Stimulated activated CD4-positive, alpha-beta T cell treated with anti-CD3 and anti-CD28 coated beads, Interleukin-2, amount 100 ng/mL, for 4 hours (primary cell): Measurements from ENCODE around the gene HHATL.

Experiments used
- DNase-seq: peaks from one replicate; pipeline ENCODE4 v3.0.0-alpha.2; 2020; ENCODE audit warnings: low read depth

HHATL gene

DNA sequence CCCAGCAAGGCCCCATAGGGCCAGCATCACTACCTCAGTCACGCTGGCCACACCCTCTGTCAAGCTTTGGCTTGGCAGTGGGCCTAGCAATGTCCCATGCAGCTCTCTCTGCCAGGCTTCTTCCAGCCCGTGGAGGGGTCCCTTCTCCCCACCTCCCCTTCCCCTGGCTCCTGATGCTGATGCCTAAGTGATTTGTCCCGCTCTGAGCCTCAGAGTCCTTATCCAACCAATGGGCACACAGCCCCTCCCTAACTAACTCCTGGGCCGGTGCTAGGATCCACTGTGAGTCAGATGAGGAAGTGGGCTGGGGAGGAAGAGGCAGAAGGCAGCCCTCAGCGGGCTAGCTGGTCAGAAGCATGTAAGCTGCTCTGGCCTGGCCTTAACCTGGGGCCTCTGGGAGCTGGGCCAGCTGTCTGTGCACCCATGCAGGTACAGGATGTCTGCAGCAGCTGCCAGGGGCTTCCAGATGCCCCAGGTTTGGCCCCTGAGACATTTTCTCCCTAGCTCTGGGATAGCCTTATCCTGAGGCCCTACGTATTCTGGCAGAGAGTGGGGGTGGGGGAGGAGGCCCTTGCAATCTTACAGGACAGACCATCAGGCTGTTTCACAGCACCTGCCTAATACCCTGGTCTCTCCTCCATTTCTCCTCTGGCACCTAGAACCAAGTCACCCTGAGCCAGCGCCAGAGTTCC, 49.8 kb downstream of the HHATL start:
- DNase-seq, result no peak

DNA sequence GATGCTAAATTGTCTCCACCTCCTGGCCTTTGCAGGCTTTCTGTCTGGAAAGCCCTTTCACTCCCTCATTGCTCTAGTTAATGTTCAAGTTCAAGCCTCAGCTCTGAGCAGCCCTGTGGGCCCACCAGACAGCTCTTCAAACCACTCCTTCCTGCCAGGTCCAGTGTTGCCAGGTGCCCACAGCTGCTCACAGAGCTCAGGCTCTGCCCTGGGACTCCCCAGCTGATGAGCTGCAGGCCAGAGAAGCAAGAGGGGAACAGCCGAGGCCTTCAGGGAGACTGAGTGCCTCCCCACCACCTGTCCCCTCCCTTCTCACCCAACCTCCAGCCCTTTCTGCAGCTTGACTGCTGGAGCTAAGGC, 50.4 kb downstream of the HHATL start:
- no peak for DNase-seq

DNA sequence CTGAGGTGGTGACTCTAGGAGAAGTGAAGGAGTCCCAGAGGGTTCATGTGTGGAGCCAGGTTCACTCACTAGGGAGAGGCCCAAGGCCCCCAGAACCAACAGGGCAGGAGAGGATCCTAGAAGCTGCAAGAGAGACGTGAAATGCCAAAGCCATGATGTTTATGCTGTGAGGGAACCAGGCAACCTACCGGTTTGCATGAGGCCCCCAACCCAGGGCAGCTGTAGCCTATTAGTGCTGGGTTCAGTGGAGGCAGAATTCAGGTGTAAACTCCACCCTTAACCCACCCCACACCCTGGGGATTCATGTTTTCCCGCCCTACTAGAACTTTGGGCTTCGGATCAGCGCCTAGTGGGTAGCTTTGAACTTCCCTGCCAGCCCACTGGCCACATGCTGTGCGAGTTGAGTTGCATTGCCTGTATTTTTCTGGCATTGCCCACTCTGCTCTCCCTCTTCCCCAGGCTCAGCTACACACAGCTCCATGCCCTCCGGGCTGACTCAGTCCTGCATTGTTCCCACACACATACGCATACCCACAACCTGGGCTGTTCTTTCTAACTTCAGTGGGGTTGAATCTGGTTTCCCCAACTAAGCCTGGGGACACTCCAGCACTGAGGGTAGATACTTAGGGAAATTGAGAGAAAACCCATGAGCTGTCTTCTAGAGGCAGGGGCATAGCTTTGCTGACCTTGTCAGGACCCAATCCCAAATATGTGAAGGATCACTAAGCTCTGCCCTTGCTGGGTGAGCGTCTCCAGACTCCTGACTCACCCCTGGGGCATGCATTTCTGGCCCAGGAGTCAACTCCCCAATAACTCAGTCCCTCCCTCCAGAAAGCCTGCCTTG, 51.1 kb downstream of the HHATL start:
- no peak for DNase-seq

DNA sequence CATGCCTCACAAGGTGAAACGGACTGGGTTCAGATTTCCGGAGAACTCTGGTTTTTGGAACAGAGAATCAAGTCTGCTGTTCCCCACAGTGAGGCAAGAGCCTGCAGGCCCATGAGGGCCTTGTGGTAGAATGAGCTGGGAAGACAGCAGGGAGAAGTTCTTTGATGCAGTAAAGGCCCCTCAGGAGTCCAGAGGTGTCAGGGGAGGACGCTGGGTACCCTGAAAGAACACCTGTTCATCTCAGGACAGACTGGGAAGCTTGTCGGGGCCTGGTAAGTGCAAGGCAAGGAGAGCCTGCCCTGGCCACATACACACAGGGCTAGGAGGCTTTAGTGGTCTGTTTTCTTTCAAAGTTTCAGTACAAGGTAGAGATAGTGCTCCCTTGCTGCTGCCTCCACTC, 52.8 kb downstream of the HHATL start:
- no peak for DNase-seq

DNA sequence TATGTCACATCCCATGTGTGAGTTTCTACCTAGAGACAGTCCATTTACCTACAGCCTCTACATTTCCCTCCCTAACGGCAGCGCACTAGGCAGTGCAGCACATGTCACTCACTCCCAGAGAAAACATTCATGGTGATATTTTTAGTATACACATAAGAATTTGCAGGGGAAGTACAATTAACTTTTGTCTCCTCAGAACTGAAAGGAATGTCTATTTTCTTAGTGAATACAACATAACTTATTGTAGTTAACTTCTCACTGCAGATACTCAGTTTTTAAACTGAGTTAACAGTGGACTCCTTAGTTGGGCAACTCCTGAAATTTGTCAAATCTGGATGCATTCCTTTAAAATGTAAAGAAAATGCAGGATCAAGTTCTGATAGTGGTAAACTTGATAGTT, 53.6 kb downstream of the HHATL start:
- no peak for DNase-seq

DNA sequence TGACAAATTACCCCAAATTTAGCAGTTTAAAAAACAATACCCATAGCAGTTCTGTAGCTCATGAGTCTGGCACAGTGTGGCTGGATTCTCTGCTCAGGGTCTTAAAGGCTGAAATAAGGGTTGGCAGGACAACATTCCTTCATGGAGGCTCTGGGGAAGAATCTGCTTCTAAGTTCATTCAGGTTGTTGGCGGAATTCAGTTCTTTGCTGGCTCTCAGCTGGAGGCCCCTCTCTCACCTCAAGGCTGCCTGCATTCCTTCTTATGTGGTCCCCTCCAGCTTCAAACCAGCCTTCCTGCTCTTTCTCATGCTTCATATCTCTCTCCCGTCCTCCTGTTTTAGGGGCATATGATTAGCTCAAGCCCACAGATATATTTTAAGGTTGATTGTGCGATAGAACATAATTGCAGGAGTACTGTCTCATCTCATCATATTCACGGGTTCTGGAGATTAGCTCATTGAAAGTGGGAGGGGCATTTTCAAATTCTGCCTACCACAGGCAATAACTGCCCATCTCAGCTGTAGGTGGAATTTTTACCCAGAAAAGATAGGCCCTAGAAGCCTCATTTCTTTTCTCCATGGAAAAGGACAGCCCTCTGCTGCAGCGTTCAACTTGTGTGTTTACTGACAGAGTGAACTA, 54.7 kb downstream of the HHATL start:
- DNase-seq, result no peak
